GM12878 (cell line): ENCODE data around the gene LST1. TPM values are rescaled to one million over a fixed set of nuclear protein-coding genes. Genes with fewer than 3 reads are reported as not detected.
A peak's percentile ranks its signal among the peaks of the same experiment; 100 is the strongest.

Experiments used
- ATAC-seq: fragments of 200-7000 bp; cut with Tn5 transposase; 3 replicates; pipeline ENCODE4 v1.9.1; 2020; ENCODE audit warnings: mild to moderate bottlenecking, moderate library complexity
- BruUV-seq: library from RNA; stranded (reverse); fragments of 400-500 nt; replicated peaks from 2 replicates; lab custom pipeline; 2021; lab: Mats Ljungman, UMichigan
- CTCF ChIA-PET: fragments of 300-600 bp; sonication (Branson Sonifier 250); formaldehyde crosslinking; extraction: SDS; loops from one replicate; lab custom pipeline; 2021; ENCODE audit warnings: inconsistent platforms; lab: Yijun Ruan, JAX
- POLR2A ChIA-PET: fragments of 350-600 bp; formaldehyde crosslinking; extraction: SDS; loops from one replicate; lab custom pipeline; 2021; ENCODE audit warnings: inconsistent platforms; lab: Charles Lee
- RAD21 ChIA-PET: fragments of 300-600 bp; sonication (Branson Sonifier 250); formaldehyde crosslinking; loops from one replicate; lab custom pipeline; 2023; ENCODE audit warnings: antibody characterized with exemption; ENCODE audit not compliant: unreplicated experiment; lab: Charles Lee
- SMC1A ChIA-PET: fragments of 300-600 bp; sonication (Branson Sonifier 250); formaldehyde crosslinking; loops from one replicate; lab custom pipeline; 2023; ENCODE audit not compliant: unreplicated experiment, uncharacterized antibody; lab: Charles Lee
- DNase-seq: peaks from one replicate; pipeline ENCODE4 v3.0.0-alpha.2; 2011; ENCODE audit warnings: low read depth, low spot score
- FAIRE-seq: peaks from 3 replicates; lab custom pipeline; 2011; peaks lifted over from hg19 to GRCh38; lab: Jason Lieb, UNC
- H2AFZ ChIP-seq: 2 replicates; pipeline ENCODE4 v1.6.0; 2011; ENCODE audit warnings: low read depth, low read length, control low read depth; ENCODE audit not compliant: control insufficient read depth
- H3K27ac ChIP-seq: 2 replicates; pipeline ENCODE4 v1.5.1; 2011; ENCODE audit warnings: control low read depth; ENCODE audit not compliant: control insufficient read depth, insufficient read depth
- H3K27me3 ChIP-seq, 2 experiments: replicated peaks in 1 of 2; 2 replicates each; pipeline versions ENCODE4 v1.6.0 to v1.6.1; 2011; ENCODE audit warnings: low read length in 1 of 2; ENCODE audit not compliant: control insufficient read depth in 2 of 2, insufficient read depth in 2 of 2
- H3K36me3 ChIP-seq, 2 experiments: 2 replicates each; pipeline ENCODE4 v1.5.1; 2011; ENCODE audit warnings: low read length in 1 of 2; ENCODE audit not compliant: control insufficient read depth in 2 of 2, insufficient read depth in 2 of 2
- H3K4me1 ChIP-seq: 2 replicates; pipeline ENCODE4 v1.6.1; 2011; ENCODE audit warnings: mild to moderate bottlenecking, low read length, moderate library complexity, mixed read lengths; ENCODE audit not compliant: control insufficient read depth, insufficient read depth
- H3K4me2 ChIP-seq: 2 replicates; pipeline ENCODE4 v1.6.0; 2011; ENCODE audit warnings: control low read depth; ENCODE audit not compliant: control insufficient read depth, insufficient read depth
- H3K4me3 ChIP-seq: fragments of 200-600 bp; sonication (generic); 2 replicates; pipeline ENCODE4 v1.5.1; 2016
- H3K79me2 ChIP-seq: 2 replicates; pipeline ENCODE4 v1.6.0; 2011; ENCODE audit warnings: low read length; ENCODE audit not compliant: control insufficient read depth, insufficient read depth
- H3K9ac ChIP-seq: 2 replicates; pipeline ENCODE4 v1.8.0; 2011; ENCODE audit warnings: low read length, control low read depth, mixed read lengths; ENCODE audit not compliant: control insufficient read depth, insufficient read depth
- H3K9me3 ChIP-seq: replicated peaks from 3 replicates; pipeline ENCODE4 v1.5.1; 2011; ENCODE audit warnings: mild to moderate bottlenecking, low read length; ENCODE audit not compliant: control insufficient read depth, insufficient read depth
- H4K20me1 ChIP-seq: 2 replicates; pipeline ENCODE4 v1.6.0; 2011; ENCODE audit not compliant: control insufficient read depth, insufficient read depth
- ATF7 ChIP-seq: fragments of 450-650 bp; IDR thresholded peaks from 2 replicates; pipeline ENCODE4 v1.6.1; 2016; ENCODE audit warnings: low read depth, mild to moderate bottlenecking
- BRCA1 ChIP-seq: IDR thresholded peaks from 2 replicates; pipeline ENCODE4 v1.6.1; 2011; ENCODE audit warnings: low read depth, low read length, improper control_type of control experiment
- ESRRA ChIP-seq: IDR thresholded peaks from 2 replicates; pipeline ENCODE4 v1.6.1; 2012; ENCODE audit warnings: mild to moderate bottlenecking, low read length, improper control_type of control experiment
- KDM1A ChIP-seq: fragments of 200-600 bp; sonication (generic); IDR thresholded peaks from 2 replicates; pipeline ENCODE4 v1.6.1; 2016; ENCODE audit warnings: borderline replicate concordance
- MLLT1 ChIP-seq: fragments of 450-650 bp; IDR thresholded peaks from 2 replicates; pipeline ENCODE4 v1.6.1; 2016; ENCODE audit warnings: mild to moderate bottlenecking
- NBN ChIP-seq: fragments of 450-650 bp; IDR thresholded peaks from 2 replicates; pipeline ENCODE4 v1.6.1; 2016
- SMAD5 ChIP-seq: IDR thresholded peaks from 2 replicates; pipeline ENCODE4 v1.6.1; 2016; ENCODE audit warnings: antibody characterized with exemption, low read depth
- SMC3 ChIP-seq: IDR thresholded peaks from 2 replicates; pipeline ENCODE4 v1.6.1; 2011; ENCODE audit warnings: low read length, improper control_type of control experiment, borderline replicate concordance
- STAT3 ChIP-seq: IDR thresholded peaks from 2 replicates; pipeline ENCODE4 v1.6.1; 2011; ENCODE audit warnings: low read depth, low read length, improper control_type of control experiment
- ZNF217 ChIP-seq: fragments of 450-650 bp; IDR thresholded peaks from 2 replicates; pipeline ENCODE4 v1.6.1; 2017; ENCODE audit warnings: antibody characterized with exemption, mild to moderate bottlenecking
- WGBS: methylation state at CpG from one replicate; pipeline ENCODE4 v1.1.6; 2016; ENCODE audit warnings: low lambda C conversion rate; ENCODE audit not compliant: insufficient replicate concordance, insufficient coverage; ENCODE audit errors: missing lambda C conversion rate; 5-methylcytosine and 5-hydroxymethylcytosine counted together
- in situ Hi-C: fragments of 300-500 bp; cut with MboI; formaldehyde crosslinking; loops from 9 replicates; pipeline ENCODE4 v1.14.3; 2018; ENCODE audit warnings: mixed read lengths
- intact Hi-C: fragments of 100-400 bp; cut with micrococcal nuclease; formaldehyde crosslinking; loops from one replicate; pipeline ENCODE4 v1.14.2; 2022; ENCODE audit not compliant: unreplicated experiment
- polyA plus RNA-seq, 11 experiments: library from polyadenylated mRNA; depleted of rRNA in 4 of 11; unstranded in 6 of 11; stranded (reverse) in 5 of 11; fragments of >200 nt; fragmentation: Nextera tagmentation in 4 of 11; fragmentation: Illumina TruSeq in 1 of 11; extraction: Ambion mirVana in 4 of 11; extraction: Trizol in 1 of 11; gene quantifications; 1 replicate in 1 of 11; 2 replicates in 10 of 11; pipeline versions ENCODE4 v1.2.1 to v1.2.3, GENCODE V29; 2011 to 2016; ENCODE audit warnings: inconsistent platforms in 2 of 11, missing spikeins in 2 of 11, low read depth in 1 of 11
- total RNA-seq, 4 experiments: library from RNA; depleted of rRNA in 3 of 4; stranded (reverse); fragments of >200 nt in 3 of 4; fragmentation: Illumina TruSeq in 1 of 4; extraction: Trizol in 1 of 4; gene quantifications; 2 replicates each; pipeline versions ENCODE4 v1.2.1 to v1.2.3, GENCODE V29; 2013 to 2021

Gene LST1
- total and polyA plus RNA-seq, 10 of the 15 experiments (the other 5 are each of a cell fraction or from before 2014, with no cell fraction given) = 4.1 to 35.5 (median 16.4) TPM

GRCh38 chr6:31597006-31597405 is 10.9 kb downstream of the LST1 start (continued):
- peak; percentile 86; the same call in 1 of the 2 replicates for TF ChIP-seq SMC3

DNA sequence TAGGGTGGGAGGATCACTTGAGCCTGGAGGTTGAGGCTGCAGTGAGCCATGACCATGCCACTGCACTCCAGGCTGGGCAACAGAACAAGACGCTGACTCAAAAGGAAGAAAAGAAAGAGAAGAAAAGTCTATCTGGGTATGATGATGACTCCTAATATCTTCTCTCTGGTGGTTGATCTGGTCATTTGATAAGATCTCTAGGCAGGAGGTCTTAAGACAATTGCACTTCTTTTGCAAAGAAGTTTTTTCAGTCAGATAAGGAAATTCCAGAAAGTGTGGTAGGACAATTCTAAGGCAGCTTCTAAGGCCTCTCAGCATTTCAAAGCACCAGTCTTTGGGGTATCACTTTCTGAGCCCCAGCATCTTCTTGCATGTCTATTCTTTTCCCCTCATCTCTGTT is 21.2 kb downstream of the LST1 start:
- no peak for ATAC-seq
- no peak overlapping the region for H2AFZ ChIP-seq
- ChIA-PET SMC1A (interaction anchor here (0.9 to 1.3 kb wide), 3 partner anchors 9 to 16 kb away, joined by 3 to 6 read pairs (median 3); no protein-coding TSS in a partner anchor), POLR2A (interaction anchor here (0.7 to 1.5 kb wide), 7 partner anchors 9 to 238 kb away, joined by 3 to 6 read pairs (median 4); partner anchors contain the start of gene GPANK1), RAD21 (interaction anchor here (0.7 kb wide), 1 partner anchor 182 kb away, joined by 3 read pairs; no protein-coding TSS in a partner anchor), CTCF (interaction anchor here (1.1 to 2.1 kb wide), 2 partner anchors 10 to 57 kb away, joined by 3 to 10 read pairs; no protein-coding TSS in a partner anchor)
- no peak overlapping the region for H3K4me3 ChIP-seq
- no peaks in the 10 kb centered on the region for H3K4me1 ChIP-seq
- TF ChIP-seq NBN (no peak), ATF7 (no peak), KDM1A (no peak), STAT3 (no peak), MLLT1 (no peak), SMAD5 (no peak), ESRRA (no peak), ZNF217 (no peak), BRCA1 (no peak)
- H3K79me2 ChIP-seq = no peaks in the 10 kb centered on the region
- in situ Hi-C loops (no loop called here), intact Hi-C loops (no loop called here)
- H3K27me3 ChIP-seq = no peaks in the 10 kb centered on the region
- H4K20me1 ChIP-seq = no peaks in the 10 kb centered on the region
- 50% methylated on average over 1 of the region's 1 CpG for whole genome bisulfite sequencing
- H3K9me3 ChIP-seq = no peaks in the 10 kb centered on the region
- no peak for FAIRE-seq
- H3K4me2 ChIP-seq = no peak overlapping the region
- no peaks in the 10 kb centered on the region for H3K36me3 ChIP-seq
- no peak overlapping the region for H3K27ac ChIP-seq
- no peak overlapping the region for H3K9ac ChIP-seq
- no peak for DNase-seq
- BruUV-seq = no TSS peak
